ENCODE results near the gene MRO.

The MRO gene

DNA sequence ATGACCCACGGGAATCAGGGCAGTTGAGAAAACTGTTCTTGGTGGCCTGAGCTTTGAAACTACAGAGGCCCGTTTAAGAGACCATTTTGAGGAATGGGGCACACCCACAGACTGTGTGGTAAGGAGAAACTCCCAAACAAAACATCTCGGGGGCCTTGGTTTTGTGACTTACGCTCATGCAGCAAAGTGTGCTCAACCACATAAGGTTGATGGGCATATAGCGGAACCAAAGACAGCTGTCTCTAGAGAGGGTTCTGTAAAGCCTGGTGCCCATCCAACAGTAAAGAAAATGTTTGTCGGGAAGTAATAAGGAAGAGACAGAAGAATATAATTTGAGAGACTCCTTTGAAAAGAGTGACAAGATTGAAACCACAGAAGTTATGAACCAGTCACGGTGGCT is 5.4 kb downstream of the MRO start:
- no peaks in the 10 kb centered on the region for H3K36me3 ChIP-seq (ENCODE audit: control insufficient read depth in 2 of 2, insufficient read depth in 2 of 2, low read length in 2 of 2)
- H3K4me3 ChIP-seq (ENCODE audit: low read length in 2 of 2) = no peak overlapping the region
- H3K27ac ChIP-seq (ENCODE audit: low read length) = no peak overlapping the region
- no peak overlapping the region for H3K9ac ChIP-seq (ENCODE audit: low read length in 2 of 2)
- H3K4me1 ChIP-seq (ENCODE audit: control insufficient read depth, insufficient read depth, low read length) = peaks cover 3% of the 10 kb centered on the region
- no peaks in the 10 kb centered on the region for H3K27me3 ChIP-seq (ENCODE audit: control insufficient read depth in 1 of 2, insufficient read depth in 2 of 2, low read length in 2 of 2)
- no peaks in the 10 kb centered on the region for H3K9me3 ChIP-seq (ENCODE audit: control insufficient read depth in 2 of 2, low read length in 2 of 2)

DNA sequence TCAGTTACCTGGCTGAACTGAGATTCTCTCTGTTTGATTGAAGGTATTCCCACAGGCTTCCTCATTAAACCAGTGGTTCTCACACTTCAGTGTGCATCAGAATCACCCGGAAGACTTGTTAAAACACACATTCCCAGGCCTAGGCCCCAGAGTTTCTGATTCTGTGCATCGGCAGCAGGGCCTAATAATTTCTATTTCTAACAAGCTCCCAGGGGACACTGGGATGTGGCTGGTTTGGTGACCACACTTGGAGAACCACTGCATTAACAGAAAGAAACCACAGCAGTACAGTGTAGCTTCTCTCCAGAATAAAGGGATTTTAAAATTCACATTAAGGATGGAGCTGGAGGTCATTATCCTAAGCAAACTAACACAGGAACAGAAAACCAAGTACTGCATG is 6.5 kb downstream of the MRO start:
- no peak overlapping the region for H3K9ac ChIP-seq (ENCODE audit: low read length in 2 of 2)
- no peak overlapping the region for H3K4me3 ChIP-seq (ENCODE audit: low read length in 2 of 2)
- H3K9me3 ChIP-seq (ENCODE audit: control insufficient read depth in 2 of 2, low read length in 2 of 2) = no peaks in the 10 kb centered on the region
- no peaks in the 10 kb centered on the region for H3K36me3 ChIP-seq (ENCODE audit: control insufficient read depth in 2 of 2, insufficient read depth in 2 of 2, low read length in 2 of 2)
- H3K4me1 ChIP-seq (ENCODE audit: control insufficient read depth, insufficient read depth, low read length) = no peaks in the 10 kb centered on the region
- no peak overlapping the region for H3K27ac ChIP-seq (ENCODE audit: low read length)
- no peaks in the 10 kb centered on the region for H3K27me3 ChIP-seq (ENCODE audit: control insufficient read depth in 1 of 2, insufficient read depth in 2 of 2, low read length in 2 of 2)

DNA sequence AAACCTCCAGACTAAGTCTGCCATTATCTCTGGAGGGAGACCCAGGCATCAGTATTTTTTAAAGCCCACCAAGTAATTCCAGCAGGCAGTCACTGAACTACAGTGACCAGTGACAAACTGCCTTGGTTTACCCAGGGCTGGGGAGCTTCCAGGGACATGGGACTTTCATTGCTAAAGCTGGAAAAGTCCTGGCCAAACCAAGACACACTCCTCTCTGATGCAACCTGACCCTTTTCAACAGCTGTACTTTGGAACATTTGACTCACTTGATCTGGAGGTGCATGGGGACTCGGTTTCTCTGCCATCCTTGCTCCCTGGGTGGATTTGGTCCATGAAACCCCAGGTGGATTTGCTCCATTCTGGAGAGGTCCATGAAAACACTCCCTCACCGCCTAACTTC is 7.0 kb downstream of the MRO start:
- H3K9me3 ChIP-seq (ENCODE audit: control insufficient read depth in 2 of 2, low read length in 2 of 2) = no peaks in the 10 kb centered on the region
- H3K27ac ChIP-seq (ENCODE audit: low read length) = no peak overlapping the region
- H3K36me3 ChIP-seq (ENCODE audit: control insufficient read depth in 2 of 2, insufficient read depth in 2 of 2, low read length in 2 of 2) = no peaks in the 10 kb centered on the region
- no peaks in the 10 kb centered on the region for H3K27me3 ChIP-seq (ENCODE audit: control insufficient read depth in 1 of 2, insufficient read depth in 2 of 2, low read length in 2 of 2)
- H3K4me1 ChIP-seq (ENCODE audit: control insufficient read depth, insufficient read depth, low read length) = no peaks in the 10 kb centered on the region
- H3K9ac ChIP-seq (ENCODE audit: low read length in 2 of 2) = no peak overlapping the region
- no peak overlapping the region for H3K4me3 ChIP-seq (ENCODE audit: low read length in 2 of 2)

DNA sequence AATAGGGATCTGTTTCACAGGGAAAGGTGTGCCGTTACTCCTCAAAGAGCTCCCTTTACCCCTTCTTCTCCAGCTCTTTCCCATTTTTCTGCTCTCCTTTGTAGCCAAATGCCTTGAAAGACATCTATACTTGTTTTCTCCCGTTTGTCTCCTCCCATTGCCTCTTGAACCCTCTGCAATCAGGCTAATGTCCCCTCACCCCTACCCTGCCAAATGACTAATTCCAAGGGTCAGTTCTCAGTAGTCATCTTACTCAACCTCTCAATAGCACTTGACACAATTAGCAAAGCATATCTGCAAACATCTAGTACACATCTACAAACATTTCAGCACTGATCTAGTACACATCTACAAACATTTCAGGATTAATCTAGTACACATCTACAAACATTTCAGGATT is 12.6 kb downstream of the MRO start:
- Histone ChIP-seq H3K27ac (ENCODE audit: low read length) (no peak overlapping the region), H3K36me3 (ENCODE audit: control insufficient read depth in 2 of 2, insufficient read depth in 2 of 2, low read length in 2 of 2) (no peaks in the 10 kb centered on the region), H3K27me3 (ENCODE audit: control insufficient read depth in 1 of 2, insufficient read depth in 2 of 2, low read length in 2 of 2) (peaks cover 0 to 2% of the 10 kb centered on the region in 2 donors), H3K4me1 (ENCODE audit: control insufficient read depth, insufficient read depth, low read length) (no peaks in the 10 kb centered on the region), H3K9me3 (ENCODE audit: control insufficient read depth in 2 of 2, low read length in 2 of 2) (no peaks in the 10 kb centered on the region), H3K4me3 (ENCODE audit: low read length in 2 of 2) (no peak overlapping the region), H3K9ac (ENCODE audit: low read length in 2 of 2) (no peak overlapping the region)

DNA sequence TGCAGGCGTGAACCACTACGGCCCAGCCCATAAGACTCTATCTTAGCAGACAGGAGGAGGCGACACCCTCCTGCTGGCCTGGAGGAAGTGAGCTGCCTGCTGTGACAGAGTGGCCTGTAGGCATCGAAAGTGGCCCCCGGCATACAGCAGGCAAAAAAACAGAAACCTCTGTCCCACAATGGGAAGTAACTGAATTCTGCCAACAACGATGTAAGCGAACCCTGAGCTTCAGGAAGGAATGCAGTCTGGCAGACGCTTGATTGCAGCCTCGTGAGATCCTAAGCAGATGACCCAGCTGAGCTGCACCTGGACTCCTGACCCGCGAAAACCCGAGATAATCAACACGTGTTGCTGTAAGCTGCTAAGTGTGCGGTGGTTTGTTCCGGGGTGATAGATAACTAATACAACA is 13.6 kb downstream of the MRO start:
- Histone ChIP-seq H3K36me3 (ENCODE audit: control insufficient read depth in 2 of 2, insufficient read depth in 2 of 2, low read length in 2 of 2) (no peaks in the 10 kb centered on the region), H3K4me3 (ENCODE audit: low read length in 2 of 2) (no peak overlapping the region), H3K27ac (ENCODE audit: low read length) (no peak overlapping the region), H3K27me3 (ENCODE audit: control insufficient read depth in 1 of 2, insufficient read depth in 2 of 2, low read length in 2 of 2) (peaks cover 0 to 2% of the 10 kb centered on the region in 2 donors), H3K4me1 (ENCODE audit: control insufficient read depth, insufficient read depth, low read length) (no peaks in the 10 kb centered on the region), H3K9me3 (ENCODE audit: control insufficient read depth in 2 of 2, low read length in 2 of 2) (no peaks in the 10 kb centered on the region), H3K9ac (ENCODE audit: low read length in 2 of 2) (no peak overlapping the region)

DNA sequence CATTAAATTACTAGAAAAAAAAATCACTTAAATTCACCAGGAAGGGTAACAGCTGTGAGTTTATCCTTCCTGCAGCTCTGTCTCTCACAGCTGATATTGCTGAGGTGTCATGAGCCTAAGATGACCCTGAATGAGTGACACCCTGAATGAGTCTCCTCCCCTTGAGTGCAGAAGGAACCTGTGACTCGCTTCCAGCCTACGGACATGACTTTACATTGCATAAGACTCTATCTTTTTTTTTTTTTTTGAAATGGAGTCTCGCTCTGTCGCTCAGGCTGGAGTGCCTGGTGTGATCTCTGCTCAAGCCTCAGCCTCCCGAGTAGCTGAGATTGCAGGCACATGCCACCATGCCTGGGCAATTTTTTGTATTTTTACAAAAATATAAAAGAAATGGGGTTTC is 14.1 kb downstream of the MRO start:
- no peaks in the 10 kb centered on the region for H3K4me1 ChIP-seq (ENCODE audit: control insufficient read depth, insufficient read depth, low read length)
- peaks cover 0 to 2% of the 10 kb centered on the region in 2 donors for H3K27me3 ChIP-seq (ENCODE audit: control insufficient read depth in 1 of 2, insufficient read depth in 2 of 2, low read length in 2 of 2)
- H3K9ac ChIP-seq (ENCODE audit: low read length in 2 of 2) = no peak overlapping the region
- no peak overlapping the region for H3K27ac ChIP-seq (ENCODE audit: low read length)
- no peaks in the 10 kb centered on the region for H3K9me3 ChIP-seq (ENCODE audit: control insufficient read depth in 2 of 2, low read length in 2 of 2)
- no peaks in the 10 kb centered on the region for H3K36me3 ChIP-seq (ENCODE audit: control insufficient read depth in 2 of 2, insufficient read depth in 2 of 2, low read length in 2 of 2)
- no peak overlapping the region for H3K4me3 ChIP-seq (ENCODE audit: low read length in 2 of 2)

DNA sequence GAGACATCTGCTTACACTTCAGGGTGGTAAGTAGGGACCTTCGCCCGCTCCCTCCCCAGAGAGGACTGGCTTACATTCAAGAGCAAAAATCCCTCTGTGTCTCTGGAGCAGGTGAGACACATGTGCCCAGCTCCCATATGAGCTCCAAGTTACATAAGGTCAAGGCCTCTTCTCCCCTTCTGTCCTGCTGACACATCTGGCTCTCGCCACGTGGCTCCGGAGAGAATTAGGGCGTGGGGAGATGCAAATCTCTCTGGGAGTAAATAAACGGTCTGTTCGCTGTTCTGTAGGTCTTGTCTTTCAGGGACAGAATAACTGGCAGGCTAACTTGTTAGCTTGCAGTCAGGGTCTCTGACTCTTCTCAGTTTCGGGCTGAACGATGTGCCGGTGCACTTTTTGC is 16.2 kb downstream of the MRO start:
- no peak overlapping the region for H3K9ac ChIP-seq (ENCODE audit: low read length in 2 of 2)
- peaks cover 0 to 2% of the 10 kb centered on the region in 2 donors for H3K27me3 ChIP-seq (ENCODE audit: control insufficient read depth in 1 of 2, insufficient read depth in 2 of 2, low read length in 2 of 2)
- no peak overlapping the region for H3K27ac ChIP-seq (ENCODE audit: low read length)
- no peaks in the 10 kb centered on the region for H3K36me3 ChIP-seq (ENCODE audit: control insufficient read depth in 2 of 2, insufficient read depth in 2 of 2, low read length in 2 of 2)
- H3K9me3 ChIP-seq (ENCODE audit: control insufficient read depth in 2 of 2, low read length in 2 of 2) = no peaks in the 10 kb centered on the region
- no peaks in the 10 kb centered on the region for H3K4me1 ChIP-seq (ENCODE audit: control insufficient read depth, insufficient read depth, low read length)
- H3K4me3 ChIP-seq (ENCODE audit: low read length in 2 of 2) = no peak overlapping the region

DNA sequence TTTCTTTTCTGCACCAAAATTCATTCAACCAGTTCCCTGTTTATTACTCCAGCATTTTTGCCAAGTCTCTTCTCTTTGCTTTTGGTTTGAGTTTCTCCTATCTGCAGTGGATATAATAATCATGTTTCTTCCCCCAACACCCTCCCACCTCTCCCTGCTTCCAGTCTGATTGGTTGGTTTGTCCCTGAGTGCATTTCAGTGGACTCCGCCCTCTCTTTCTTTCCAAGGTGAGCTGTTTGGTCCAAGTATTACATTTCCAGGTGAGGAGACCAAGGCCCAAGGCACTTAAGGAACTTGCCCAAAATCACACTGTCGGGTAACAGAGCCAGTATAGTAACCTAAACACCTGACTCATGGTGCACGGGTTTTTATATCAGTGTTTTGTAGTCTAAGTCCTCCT is 17.7 kb downstream of the MRO start:
- Histone ChIP-seq H3K9ac (ENCODE audit: low read length in 2 of 2) (no peak overlapping the region), H3K4me1 (ENCODE audit: control insufficient read depth, insufficient read depth, low read length) (no peaks in the 10 kb centered on the region), H3K36me3 (ENCODE audit: control insufficient read depth in 2 of 2, insufficient read depth in 2 of 2, low read length in 2 of 2) (no peaks in the 10 kb centered on the region), H3K27me3 (ENCODE audit: control insufficient read depth in 1 of 2, insufficient read depth in 2 of 2, low read length in 2 of 2) (peaks cover 2 to 3% of the 10 kb centered on the region in 2 donors), H3K27ac (ENCODE audit: low read length) (no peak overlapping the region), H3K9me3 (ENCODE audit: control insufficient read depth in 2 of 2, low read length in 2 of 2) (no peaks in the 10 kb centered on the region), H3K4me3 (ENCODE audit: low read length in 2 of 2) (no peak overlapping the region)

DNA sequence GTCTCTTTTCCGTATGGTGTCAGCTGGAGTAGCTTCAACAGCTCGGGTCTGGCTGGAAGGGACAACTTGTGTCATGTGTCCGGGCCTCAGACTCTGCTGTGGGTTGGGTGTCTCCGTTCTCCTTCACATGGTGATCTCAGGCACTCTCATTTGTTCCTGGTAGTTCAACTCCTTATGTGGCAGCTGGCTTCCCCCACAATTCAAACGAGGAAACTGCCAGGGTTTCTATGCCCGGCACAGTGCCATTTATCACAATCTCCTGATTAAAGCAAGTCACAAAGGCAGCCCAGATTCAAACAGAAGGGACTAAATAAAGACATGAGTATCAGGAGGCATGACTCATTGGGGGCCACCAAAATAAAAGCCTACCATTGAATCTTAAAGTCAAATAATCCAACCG is 22.7 kb downstream of the MRO start:
- H3K4me1 ChIP-seq (ENCODE audit: control insufficient read depth, insufficient read depth, low read length) = no peaks in the 10 kb centered on the region
- H3K27me3 ChIP-seq (ENCODE audit: control insufficient read depth in 1 of 2, insufficient read depth in 2 of 2, low read length in 2 of 2) = peaks cover 2 to 3% of the 10 kb centered on the region in 2 donors
- H3K9me3 ChIP-seq (ENCODE audit: control insufficient read depth in 2 of 2, low read length in 2 of 2) = no peaks in the 10 kb centered on the region
- H3K9ac ChIP-seq (ENCODE audit: low read length in 2 of 2) = no peak overlapping the region
- no peaks in the 10 kb centered on the region for H3K36me3 ChIP-seq (ENCODE audit: control insufficient read depth in 2 of 2, insufficient read depth in 2 of 2, low read length in 2 of 2)
- no peak overlapping the region for H3K27ac ChIP-seq (ENCODE audit: low read length)
- H3K4me3 ChIP-seq (ENCODE audit: low read length in 2 of 2) = no peak overlapping the region

DNA sequence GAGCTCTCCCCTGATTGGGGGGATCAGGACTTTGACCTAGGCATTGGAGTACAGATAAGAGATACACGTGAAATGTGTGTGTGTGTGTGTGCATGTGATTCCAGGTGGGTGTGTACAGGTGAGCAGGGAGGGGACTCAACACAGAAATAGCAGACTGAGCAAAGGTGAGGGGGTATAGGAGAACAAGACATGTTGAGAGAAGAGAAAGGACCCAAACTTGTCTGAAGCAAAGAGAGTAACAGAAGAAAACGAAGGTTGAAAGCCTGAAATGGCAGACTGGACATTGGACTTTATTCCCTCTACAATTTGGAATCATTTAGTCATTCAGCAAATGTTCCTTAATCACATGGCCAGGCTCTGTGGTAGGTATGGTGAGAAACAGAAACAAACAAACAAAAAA is 23.3 kb downstream of the MRO start:
- H3K36me3 ChIP-seq (ENCODE audit: control insufficient read depth in 2 of 2, insufficient read depth in 2 of 2, low read length in 2 of 2) = no peaks in the 10 kb centered on the region
- peaks cover 2 to 3% of the 10 kb centered on the region in 2 donors for H3K27me3 ChIP-seq (ENCODE audit: control insufficient read depth in 1 of 2, insufficient read depth in 2 of 2, low read length in 2 of 2)
- no peaks in the 10 kb centered on the region for H3K9me3 ChIP-seq (ENCODE audit: control insufficient read depth in 2 of 2, low read length in 2 of 2)
- H3K4me3 ChIP-seq (ENCODE audit: low read length in 2 of 2) = no peak overlapping the region
- no peaks in the 10 kb centered on the region for H3K4me1 ChIP-seq (ENCODE audit: control insufficient read depth, insufficient read depth, low read length)
- H3K9ac ChIP-seq (ENCODE audit: low read length in 2 of 2) = no peak overlapping the region
- H3K27ac ChIP-seq (ENCODE audit: low read length) = no peak overlapping the region

DNA sequence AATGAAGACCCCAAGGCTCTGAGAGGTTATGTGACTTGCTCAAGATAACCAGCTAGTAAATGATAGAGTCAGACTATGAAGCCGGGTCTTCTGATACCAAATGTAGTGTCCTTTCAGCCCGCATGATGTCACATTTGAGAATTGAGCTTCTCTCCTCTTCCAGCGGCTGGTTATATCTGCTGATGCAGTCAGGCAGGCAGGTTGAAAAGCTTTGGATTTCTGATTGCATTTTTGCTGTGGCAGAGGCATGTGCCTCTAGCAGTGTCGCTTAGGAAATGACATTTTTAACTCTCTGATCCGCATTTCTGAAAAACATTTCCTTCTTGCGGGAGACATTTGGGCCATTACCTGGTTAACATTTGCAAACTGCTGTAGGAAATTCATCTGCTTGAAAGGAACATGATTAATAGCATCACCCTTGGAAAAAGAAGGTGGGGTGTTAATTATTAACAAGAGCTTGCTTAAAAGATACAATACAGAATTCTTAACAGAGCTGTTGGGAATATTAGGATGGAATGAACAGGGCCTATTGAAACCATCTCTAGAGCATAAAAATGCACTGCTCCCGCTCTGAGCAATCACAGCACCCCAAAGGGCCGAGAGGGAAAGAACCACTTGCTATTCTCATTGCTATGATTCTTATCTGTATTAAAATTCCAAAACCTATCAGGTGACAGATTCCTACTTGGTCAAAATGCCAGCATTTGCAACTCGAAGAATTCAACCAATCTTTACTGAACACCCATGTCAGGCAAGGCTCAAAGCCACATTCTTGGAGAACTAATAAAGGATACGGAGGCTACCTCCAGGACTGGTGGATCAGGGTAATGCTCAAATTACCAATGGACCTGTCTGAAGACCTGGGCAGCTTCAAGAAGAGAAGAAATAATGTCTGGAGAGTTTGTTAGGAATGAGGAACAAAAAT is 25.9 kb downstream of the MRO start:
- Histone ChIP-seq H3K4me3 (ENCODE audit: low read length in 2 of 2) (no peak overlapping the region), H3K27ac (ENCODE audit: low read length) (no peak overlapping the region), H3K9me3 (ENCODE audit: control insufficient read depth in 2 of 2, low read length in 2 of 2) (no peaks in the 10 kb centered on the region), H3K9ac (ENCODE audit: low read length in 2 of 2) (no peak overlapping the region), H3K36me3 (ENCODE audit: control insufficient read depth in 2 of 2, insufficient read depth in 2 of 2, low read length in 2 of 2) (no peaks in the 10 kb centered on the region), H3K4me1 (ENCODE audit: control insufficient read depth, insufficient read depth, low read length) (no peaks in the 10 kb centered on the region), H3K27me3 (ENCODE audit: control insufficient read depth in 1 of 2, insufficient read depth in 2 of 2, low read length in 2 of 2) (peaks cover 2 to 3% of the 10 kb centered on the region in 2 donors)

Data from stomach smooth muscle (tissue), 2 donors.